Liver (tissue), 3 donors: Measurements from ENCODE around the gene SOX18.

Experiments
- ATF3 ChIP-seq: IDR thresholded peaks from 2 replicates; pipeline ENCODE4 v1.6.1; 2016; ENCODE audit warnings: antibody characterized with exemption
- CTCF ChIP-seq: fragments of 150-350 bp; IDR thresholded peaks from 2 replicates; pipeline ENCODE4 v1.5.1; 2017; ENCODE audit warnings: improper control_type of control experiment, low read depth, low read length; ENCODE audit not compliant: missing input control
- MAX ChIP-seq: IDR thresholded peaks from 2 replicates; pipeline ENCODE4 v1.6.1; 2016; ENCODE audit warnings: antibody characterized with exemption
- RAD21 ChIP-seq, 2 donors: IDR thresholded peaks; 2 replicates each; pipeline ENCODE4 v1.6.1; 2016; ENCODE audit warnings: antibody characterized with exemption in 2 of 2, mild to moderate bottlenecking in 2 of 2
- donor health status: healthy.
- donor health status: healthy.

- peak; percentile 38 for TF ChIP-seq CTCF
- no peak for TF ChIP-seq ATF3
- TF ChIP-seq MAX: no peak
- peak in 1 of 2 donors; percentile 62 for TF ChIP-seq RAD21 (IDR thresholded peaks at IDR 0.05)
Observed at GRCh38 chr20:64083378-64083803, 34.0 kb upstream of the SOX18 start.
